H4 (cell line): ENCODE results near the gene MAPKAP1. TPM values are rescaled to one million over a fixed set of nuclear protein-coding genes. Genes with fewer than 3 reads are reported as not detected.

ENCODE experiments used
- DNase-seq: peaks from one replicate; pipeline ENCODE4 v3.0.0-alpha.2; 2015; ENCODE audit warnings: low spot score
- total RNA-seq: library from RNA; depleted of rRNA; stranded (reverse); fragments of >200 nt; shearing (Covaris generic); gene quantifications from 2 replicates; pipeline ENCODE4 v1.2.3, GENCODE V29; 2014

The MAPKAP1 gene
- total RNA-seq, 1 experiment from 2014 or later: 84.3 TPM

GRCh38 chr9:125460883-125461635 lies 245.9 kb downstream of the MAPKAP1 start:
- no peak for DNase-seq

- DNase-seq: no peak
Measured at GRCh38 chr9:125460346-125460745, 246.7 kb downstream of the MAPKAP1 start.

- DNase-seq: no peak
Measured at GRCh38 chr9:125457357-125457756, 249.7 kb downstream of the MAPKAP1 start.

GRCh38 chr9:125455876-125456275 lies 251.1 kb downstream of the MAPKAP1 start:
- DNase-seq: no peak

- DNase-seq: no peak
Measured at GRCh38 chr9:125455132-125455531, 251.9 kb downstream of the MAPKAP1 start.

- DNase-seq: no peak
Measured at GRCh38 chr9:125447202-125447802, 259.7 kb downstream of the MAPKAP1 start.

- DNase-seq: no peak
Measured at GRCh38 chr9:125446561-125447094, 260.4 kb downstream of the MAPKAP1 start.

GRCh38 chr9:125444956-125445506 lies 262.0 kb downstream of the MAPKAP1 start:
- no peak for DNase-seq

- DNase-seq: no peak
Measured at GRCh38 chr9:125444166-125444565, 262.8 kb downstream of the MAPKAP1 start.

- no peak for DNase-seq
Measured at GRCh38 chr9:125443367-125443766, 263.6 kb downstream of the MAPKAP1 start.

GRCh38 chr9:125442452-125442851 lies 264.6 kb downstream of the MAPKAP1 start:
- DNase-seq: no peak

GRCh38 chr9:125440411-125440810 lies 266.6 kb downstream of the MAPKAP1 start:
- no peak for DNase-seq

- DNase-seq: no peak
Measured at GRCh38 chr9:125439434-125440272, 267.4 kb downstream of the MAPKAP1 start.

- DNase-seq: no peak
Measured at GRCh38 chr9:125438506-125439433, 268.2 kb downstream of the MAPKAP1 start.

- DNase-seq: no peak
Measured at GRCh38 chr9:125437771-125438221, 269.2 kb downstream of the MAPKAP1 start.

- DNase-seq: no peak
Measured at GRCh38 chr9:125436613-125437443, 270.2 kb downstream of the MAPKAP1 start.

- no peak for DNase-seq
Measured at GRCh38 chr9:125435776-125436612, 271.0 kb downstream of the MAPKAP1 start.

- DNase-seq: no peak
Measured at GRCh38 chr9:125434986-125435775, 271.8 kb downstream of the MAPKAP1 start.
